ENCODE measurements around the gene CERK.
"Not testable (repeated sequence)": the region's sequence is repeated elsewhere in the genome, so short reads cannot be mapped to it uniquely, and the experiment has no call there.

Gene CERK

GRCh38 chr22:46737976-46738646 lies at the start of gene CERK:
CERK (minus strand) TSS chr22:46738252; CDS start chr22:46738148, 104 bp downstream.
- Histone ChIP-seq H3K9me3 (ENCODE audit: control insufficient read depth, insufficient read depth, low read length) (no peaks in the 10 kb centered on the region), H3K36me3 (ENCODE audit: control insufficient read depth, insufficient read depth, low read length) (no peaks in the 10 kb centered on the region), H3K9ac (ENCODE audit: low read depth, low read length) (peak within 1 kb of the TSS; percentile 24), H3K4me3 (ENCODE audit: low read depth, low read length) (peak within 1 kb of the TSS; percentile 53), H3K27me3 (ENCODE audit: control insufficient read depth, insufficient read depth, low read length) (no peaks in the 10 kb centered on the region), H3K4me1 (ENCODE audit: control insufficient read depth, insufficient read depth, low read length) (peaks cover 6% of the 10 kb centered on the region)

- Histone ChIP-seq H3K27me3 (ENCODE audit: control insufficient read depth, insufficient read depth, low read length) (no peaks in the 10 kb centered on the region), H3K9ac (ENCODE audit: low read depth, low read length) (no peak overlapping the region), H3K4me1 (ENCODE audit: control insufficient read depth, insufficient read depth, low read length) (no peaks in the 10 kb centered on the region), H3K36me3 (ENCODE audit: control insufficient read depth, insufficient read depth, low read length) (no peaks in the 10 kb centered on the region), H3K4me3 (ENCODE audit: low read depth, low read length) (no peak overlapping the region), H3K9me3 (ENCODE audit: control insufficient read depth, insufficient read depth, low read length) (no peaks in the 10 kb centered on the region)
Observed at GRCh38 chr22:46783721-46784120, 45.7 kb upstream of the CERK start.

DNA sequence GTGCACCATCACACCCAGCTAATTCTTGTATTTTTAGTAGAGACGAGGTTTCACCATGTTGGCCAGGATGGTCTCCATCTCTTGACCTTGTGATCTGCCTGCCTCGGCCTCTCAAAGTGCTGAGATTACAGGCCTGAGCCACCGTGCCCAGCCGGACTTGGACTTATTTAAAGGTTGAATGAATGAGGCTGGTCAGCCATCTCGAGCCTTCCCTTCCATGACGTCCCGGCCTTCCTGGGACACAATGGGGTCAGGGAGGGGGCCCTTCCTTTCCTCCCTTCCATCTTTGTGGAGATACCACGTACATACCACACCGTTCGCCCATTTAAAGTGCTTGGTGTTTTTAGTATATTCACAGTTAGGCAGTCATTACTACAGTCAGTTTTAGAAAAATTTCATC lies 44.1 kb upstream of the CERK start:
- H3K9ac ChIP-seq (ENCODE audit: low read depth, low read length); H3K4me3 ChIP-seq (ENCODE audit: low read depth, low read length); H3K27me3 ChIP-seq (ENCODE audit: control insufficient read depth, insufficient read depth, low read length); H3K9me3 ChIP-seq (ENCODE audit: control insufficient read depth, insufficient read depth, low read length); H3K36me3 ChIP-seq (ENCODE audit: control insufficient read depth, insufficient read depth, low read length); H3K4me1 ChIP-seq (ENCODE audit: control insufficient read depth, insufficient read depth, low read length): not testable (repeated sequence)

- Histone ChIP-seq H3K27me3 (ENCODE audit: control insufficient read depth, insufficient read depth, low read length) (no peaks in the 10 kb centered on the region), H3K4me3 (ENCODE audit: low read depth, low read length) (no peak overlapping the region), H3K36me3 (ENCODE audit: control insufficient read depth, insufficient read depth, low read length) (no peaks in the 10 kb centered on the region), H3K4me1 (ENCODE audit: control insufficient read depth, insufficient read depth, low read length) (no peaks in the 10 kb centered on the region), H3K9ac (ENCODE audit: low read depth, low read length) (no peak overlapping the region), H3K9me3 (ENCODE audit: control insufficient read depth, insufficient read depth, low read length) (no peaks in the 10 kb centered on the region)
Observed at GRCh38 chr22:46781291-46781690, 43.2 kb upstream of the CERK start.

DNA sequence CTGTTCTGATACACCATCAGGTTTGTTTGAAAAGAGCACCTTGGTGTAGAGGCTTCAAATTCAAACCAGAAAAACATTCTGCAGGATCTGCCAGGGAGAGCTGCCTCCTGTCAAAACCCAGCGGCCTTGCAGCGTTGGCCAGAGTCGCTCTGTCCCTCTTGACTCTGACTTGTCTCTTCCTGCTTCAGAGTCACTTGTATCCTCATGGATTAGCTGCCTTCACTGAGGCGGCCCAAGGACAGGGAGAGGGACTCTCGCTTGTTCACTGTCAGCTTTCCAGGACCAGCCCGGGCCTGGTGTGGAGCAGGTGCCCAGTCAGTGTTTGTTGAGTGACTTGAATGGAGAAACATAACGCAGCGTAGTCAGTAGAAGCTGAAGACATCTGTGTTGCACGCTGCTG lies 42.4 kb upstream of the CERK start:
- no peak overlapping the region for H3K4me3 ChIP-seq (ENCODE audit: low read depth, low read length)
- no peaks in the 10 kb centered on the region for H3K27me3 ChIP-seq (ENCODE audit: control insufficient read depth, insufficient read depth, low read length)
- H3K4me1 ChIP-seq (ENCODE audit: control insufficient read depth, insufficient read depth, low read length), result peaks cover 4% of the 10 kb centered on the region
- no peaks in the 10 kb centered on the region for H3K9me3 ChIP-seq (ENCODE audit: control insufficient read depth, insufficient read depth, low read length)
- no peak overlapping the region for H3K9ac ChIP-seq (ENCODE audit: low read depth, low read length)
- no peaks in the 10 kb centered on the region for H3K36me3 ChIP-seq (ENCODE audit: control insufficient read depth, insufficient read depth, low read length)

GRCh38 chr22:46779651-46780050 lies 41.6 kb upstream of the CERK start:
- H3K27me3 ChIP-seq (ENCODE audit: control insufficient read depth, insufficient read depth, low read length), result no peaks in the 10 kb centered on the region
- peaks cover 5% of the 10 kb centered on the region for H3K4me1 ChIP-seq (ENCODE audit: control insufficient read depth, insufficient read depth, low read length)
- no peaks in the 10 kb centered on the region for H3K36me3 ChIP-seq (ENCODE audit: control insufficient read depth, insufficient read depth, low read length)
- no peak overlapping the region for H3K9ac ChIP-seq (ENCODE audit: low read depth, low read length)
- H3K4me3 ChIP-seq (ENCODE audit: low read depth, low read length), result no peak overlapping the region
- no peaks in the 10 kb centered on the region for H3K9me3 ChIP-seq (ENCODE audit: control insufficient read depth, insufficient read depth, low read length)

DNA sequence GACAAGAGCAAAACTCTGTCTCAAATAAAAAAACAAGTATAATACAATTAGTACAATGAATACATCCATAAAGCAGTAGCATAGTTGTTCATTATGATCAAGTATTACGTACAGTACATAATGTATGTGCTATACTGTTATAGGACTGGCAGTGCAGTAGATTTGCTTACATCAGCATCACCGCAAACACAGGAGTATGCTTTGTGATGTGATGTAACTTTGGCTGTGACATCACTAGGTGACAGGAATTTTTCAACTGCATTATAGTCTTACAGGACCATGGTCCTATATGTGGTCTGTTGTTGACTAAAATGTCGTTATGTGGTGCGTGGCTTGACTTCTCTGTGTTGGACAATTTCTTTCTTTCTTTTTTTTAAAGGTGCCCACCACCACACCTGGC lies 41.0 kb upstream of the CERK start:
- H3K9ac ChIP-seq (ENCODE audit: low read depth, low read length), result no peak overlapping the region
- no peaks in the 10 kb centered on the region for H3K36me3 ChIP-seq (ENCODE audit: control insufficient read depth, insufficient read depth, low read length)
- no peaks in the 10 kb centered on the region for H3K9me3 ChIP-seq (ENCODE audit: control insufficient read depth, insufficient read depth, low read length)
- no peak overlapping the region for H3K4me3 ChIP-seq (ENCODE audit: low read depth, low read length)
- H3K27me3 ChIP-seq (ENCODE audit: control insufficient read depth, insufficient read depth, low read length), result no peaks in the 10 kb centered on the region
- peaks cover 11% of the 10 kb centered on the region for H3K4me1 ChIP-seq (ENCODE audit: control insufficient read depth, insufficient read depth, low read length)

GRCh38 chr22:46777609-46777970 lies 39.5 kb upstream of the CERK start:
- Histone ChIP-seq H3K9ac (ENCODE audit: low read depth, low read length) (no peak overlapping the region), H3K4me3 (ENCODE audit: low read depth, low read length) (no peak overlapping the region), H3K9me3 (ENCODE audit: control insufficient read depth, insufficient read depth, low read length) (no peaks in the 10 kb centered on the region), H3K36me3 (ENCODE audit: control insufficient read depth, insufficient read depth, low read length) (no peaks in the 10 kb centered on the region), H3K4me1 (ENCODE audit: control insufficient read depth, insufficient read depth, low read length) (peaks cover 17% of the 10 kb centered on the region), H3K27me3 (ENCODE audit: control insufficient read depth, insufficient read depth, low read length) (no peaks in the 10 kb centered on the region)

GRCh38 chr22:46776876-46777608 lies 39.0 kb upstream of the CERK start:
- Histone ChIP-seq H3K9ac (ENCODE audit: low read depth, low read length) (peak overlapping the region; percentile 12), H3K36me3 (ENCODE audit: control insufficient read depth, insufficient read depth, low read length) (no peaks in the 10 kb centered on the region), H3K4me1 (ENCODE audit: control insufficient read depth, insufficient read depth, low read length) (peaks cover 17% of the 10 kb centered on the region), H3K4me3 (ENCODE audit: low read depth, low read length) (no peak overlapping the region), H3K9me3 (ENCODE audit: control insufficient read depth, insufficient read depth, low read length) (no peaks in the 10 kb centered on the region), H3K27me3 (ENCODE audit: control insufficient read depth, insufficient read depth, low read length) (no peaks in the 10 kb centered on the region)

DNA sequence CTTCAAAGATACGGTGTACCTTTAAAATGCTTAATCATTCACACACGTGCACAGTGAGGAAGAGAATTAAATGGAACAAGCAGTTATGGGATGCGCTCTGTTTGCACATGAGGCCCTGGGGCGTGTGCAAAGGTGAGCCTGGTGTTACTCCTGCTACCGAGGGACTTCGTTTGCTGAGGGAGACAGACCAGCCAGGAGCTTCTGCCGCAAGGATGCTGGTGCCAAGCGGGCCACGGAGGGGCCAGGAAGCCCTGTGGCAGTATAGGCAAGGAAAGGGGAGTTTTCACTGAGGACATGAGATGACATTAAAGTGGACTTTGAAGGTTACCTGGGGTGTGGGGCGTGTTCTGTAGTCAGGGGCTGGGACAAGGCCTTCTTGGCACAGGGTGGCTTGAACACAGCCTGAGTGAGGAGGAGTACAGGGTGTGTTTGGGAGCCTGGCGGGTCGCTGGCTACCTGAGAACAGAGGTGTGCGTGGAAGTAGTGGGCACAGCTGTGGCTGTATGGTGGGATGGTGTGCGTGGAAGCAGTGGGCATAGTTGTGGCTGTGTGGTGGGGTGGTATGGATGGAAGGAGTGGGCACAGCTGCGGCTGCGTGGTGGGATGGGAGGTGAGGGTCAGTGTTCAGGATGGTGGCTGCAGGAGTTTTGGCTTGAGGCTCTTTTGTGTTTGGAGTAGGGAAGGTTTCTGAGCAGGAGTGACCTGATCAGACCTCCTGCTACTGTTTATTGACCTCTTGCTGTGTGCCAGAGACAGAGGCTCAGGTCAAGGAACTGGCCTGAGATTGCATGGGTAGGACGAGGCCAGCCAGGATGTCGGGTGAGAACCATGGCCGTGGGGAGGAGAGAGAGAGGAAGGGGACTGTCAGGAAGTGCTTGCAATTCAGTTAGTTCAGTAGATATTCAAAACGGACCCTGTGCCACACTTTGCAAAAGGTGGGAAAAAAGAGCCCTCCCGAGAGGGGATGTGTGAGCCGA lies 38.1 kb upstream of the CERK start:
- peaks cover 17% of the 10 kb centered on the region for H3K4me1 ChIP-seq (ENCODE audit: control insufficient read depth, insufficient read depth, low read length)
- peak overlapping the region; percentile 12 for H3K9ac ChIP-seq (ENCODE audit: low read depth, low read length)

DNA sequence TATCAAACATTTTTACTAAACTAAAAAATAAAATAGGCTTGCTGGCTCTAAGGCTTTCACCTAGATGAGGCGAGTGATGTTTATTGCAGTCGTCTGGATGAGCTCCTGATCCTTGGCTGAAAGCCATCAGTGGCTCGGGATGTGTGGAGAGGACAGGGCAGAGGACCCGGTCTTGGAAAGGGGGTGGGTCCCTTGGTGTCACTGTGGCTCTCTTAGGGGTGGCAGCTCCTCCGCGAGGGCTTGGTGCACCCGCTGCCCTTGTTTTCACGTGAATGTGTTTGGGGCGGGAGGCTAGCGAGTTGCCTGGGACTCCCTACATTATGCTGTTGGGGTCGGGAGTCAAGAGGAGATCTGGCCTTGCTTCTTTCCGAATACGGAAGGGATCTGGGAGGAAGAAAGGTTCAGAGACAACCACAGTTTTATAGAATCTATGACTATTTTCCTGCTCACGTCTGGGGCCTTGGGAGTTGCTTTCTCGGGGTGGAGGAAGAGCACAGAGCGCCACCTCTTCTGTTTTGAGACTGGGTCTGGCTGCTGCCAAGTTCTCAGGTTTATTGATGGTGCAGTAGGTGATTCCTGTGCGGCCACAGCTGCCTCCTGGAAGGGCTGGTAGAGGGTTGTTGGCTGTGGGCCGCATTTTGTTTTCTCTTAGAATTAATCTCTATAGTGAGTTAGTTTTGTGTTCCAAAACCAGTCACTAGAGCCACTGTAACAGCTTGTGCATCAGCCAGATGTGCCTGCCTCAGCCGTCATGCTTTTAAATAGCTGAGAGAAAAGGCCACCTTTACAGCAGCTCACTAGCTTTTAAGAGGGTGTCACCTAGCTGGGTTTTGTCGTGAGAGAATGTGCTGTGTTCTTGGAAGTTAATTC lies 37.2 kb upstream of the CERK start:
- Histone ChIP-seq H3K27me3 (ENCODE audit: control insufficient read depth, insufficient read depth, low read length) (no peaks in the 10 kb centered on the region), H3K4me3 (ENCODE audit: low read depth, low read length) (no peak overlapping the region), H3K9me3 (ENCODE audit: control insufficient read depth, insufficient read depth, low read length) (no peaks in the 10 kb centered on the region), H3K4me1 (ENCODE audit: control insufficient read depth, insufficient read depth, low read length) (peaks cover 17% of the 10 kb centered on the region), H3K36me3 (ENCODE audit: control insufficient read depth, insufficient read depth, low read length) (no peaks in the 10 kb centered on the region), H3K9ac (ENCODE audit: low read depth, low read length) (peak overlapping the region; percentile 60)

More for the DNA sequence above, 38.1 kb upstream of the CERK start:
- no peaks in the 10 kb centered on the region for H3K27me3 ChIP-seq (ENCODE audit: control insufficient read depth, insufficient read depth, low read length)
- no peak overlapping the region for H3K4me3 ChIP-seq (ENCODE audit: low read depth, low read length)
- no peaks in the 10 kb centered on the region for H3K36me3 ChIP-seq (ENCODE audit: control insufficient read depth, insufficient read depth, low read length)
- no peaks in the 10 kb centered on the region for H3K9me3 ChIP-seq (ENCODE audit: control insufficient read depth, insufficient read depth, low read length)
